MM.1S (cell line): Measurements from ENCODE around the gene RBM47.

Experiments used
- DNase-seq: peaks from one replicate; pipeline ENCODE4 v3.0.0-alpha.2; 2015
- H2AFZ ChIP-seq: fragments of 300-600 bp; sonication (generic); 2 replicates; pipeline ENCODE4 v1.6.0; 2016; ENCODE audit warnings: antibody characterized with exemption, low read length
- H3F3A ChIP-seq: fragments of 300-600 bp; sonication (generic); 2 replicates; pipeline ENCODE4 v1.6.1; 2016; ENCODE audit warnings: mild to moderate bottlenecking, antibody characterized with exemption, low read length, moderate library complexity, mixed read lengths; ENCODE audit not compliant: insufficient read depth
- H3K27ac ChIP-seq: fragments of 300-600 bp; sonication (generic); 2 replicates; pipeline ENCODE4 v1.5.1; 2016; ENCODE audit warnings: mild to moderate bottlenecking, low read length
- H3K27me3 ChIP-seq: fragments of 300-600 bp; sonication (generic); replicated peaks from 2 replicates; pipeline ENCODE4 v1.6.0; 2016; ENCODE audit warnings: low read length; ENCODE audit not compliant: insufficient read depth
- H3K36me3 ChIP-seq: fragments of 300-600 bp; sonication (generic); replicated peaks from 2 replicates; pipeline ENCODE4 v1.6.1; 2016; ENCODE audit warnings: mild to moderate bottlenecking, low read length, mixed read lengths; ENCODE audit not compliant: insufficient read depth
- H3K4me1 ChIP-seq: fragments of 300-600 bp; sonication (generic); 2 replicates; pipeline ENCODE4 v1.6.1; 2016; ENCODE audit warnings: low read length, mixed read lengths
- H3K4me2 ChIP-seq: fragments of 300-600 bp; sonication (generic); 2 replicates; pipeline ENCODE4 v1.6.0; 2016; ENCODE audit warnings: low read depth, low read length
- H3K4me3 ChIP-seq: fragments of 300-600 bp; sonication (generic); 2 replicates; pipeline ENCODE4 v1.5.1; 2016; ENCODE audit warnings: low read length, mixed read lengths
- H3K79me2 ChIP-seq: fragments of 300-600 bp; sonication (generic); 2 replicates; pipeline ENCODE4 v1.6.1; 2016; ENCODE audit warnings: mixed run types, low read length, mixed read lengths
- H3K9ac ChIP-seq: fragments of 300-600 bp; sonication (generic); 2 replicates; pipeline ENCODE4 v1.6.1; 2016; ENCODE audit warnings: low read length, mixed read lengths
- H3K9me2 ChIP-seq: fragments of 300-600 bp; sonication (generic); replicated peaks from 2 replicates; pipeline ENCODE4 v1.6.1; 2016; ENCODE audit warnings: mild to moderate bottlenecking, low read length, mixed read lengths; ENCODE audit not compliant: insufficient read depth
- H3K9me3 ChIP-seq: fragments of 300-600 bp; sonication (generic); replicated peaks from 2 replicates; pipeline ENCODE4 v1.6.1; 2016; ENCODE audit warnings: mild to moderate bottlenecking, low read length, mixed read lengths; ENCODE audit not compliant: insufficient read depth
- H4K20me1 ChIP-seq: fragments of 300-600 bp; sonication (generic); 2 replicates; pipeline ENCODE4 v1.6.1; 2016; ENCODE audit warnings: mild to moderate bottlenecking, low read length, moderate library complexity, mixed read lengths; ENCODE audit not compliant: insufficient read depth
- EZH2 ChIP-seq: fragments of 300-600 bp; sonication (generic); optimal IDR thresholded peaks from 2 replicates; pipeline ENCODE3; 2017; ENCODE audit warnings: low read depth, mild to moderate bottlenecking, antibody characterized with exemption, low read length, mixed read lengths
- EZH2phosphoT487 ChIP-seq: fragments of 300-600 bp; sonication (generic); IDR thresholded peaks from 2 replicates; pipeline ENCODE4 v1.6.1; 2018; ENCODE audit warnings: antibody characterized with exemption, low read length
- TF ChIP-seq, protein P1 (sequence below): fragments of 300-600 bp; sonication (generic); IDR thresholded peaks from 2 replicates; pipeline ENCODE4 v1.5.1; 2016; ENCODE audit warnings: antibody characterized with exemption, low read length, mixed read lengths

Gene RBM47

DNA sequence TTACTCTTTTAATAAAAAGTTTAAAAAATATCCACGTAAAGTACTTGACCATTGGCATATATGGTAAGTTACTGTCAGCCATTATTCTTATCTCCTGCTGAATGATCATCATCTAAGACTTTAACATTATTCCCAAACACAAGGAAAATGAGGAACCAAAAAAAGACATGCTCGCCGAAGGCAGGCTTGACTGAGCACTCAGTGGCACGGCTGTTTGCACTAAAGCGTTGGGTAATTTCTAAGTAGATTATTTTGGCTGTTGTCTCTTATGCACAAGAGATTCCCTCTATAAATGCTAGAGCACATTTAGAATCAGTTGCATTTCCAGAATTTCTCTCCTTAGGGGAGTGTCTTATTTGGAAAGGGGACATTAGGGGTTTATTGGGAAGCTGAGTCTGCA, 211.7 kb downstream of the RBM47 start:
- H3K27ac ChIP-seq = no peak overlapping the region
- no peaks in the 10 kb centered on the region; the same call in 1 of the 2 replicates for H3K36me3 ChIP-seq
- H3K9ac ChIP-seq = no peak overlapping the region
- no peak for DNase-seq
- no peaks in the 10 kb centered on the region for H3K9me3 ChIP-seq
- H3K9me2 ChIP-seq = no peaks in the 10 kb centered on the region
- no peaks in the 10 kb centered on the region for H3K27me3 ChIP-seq
- no peaks in the 10 kb centered on the region for H3F3A ChIP-seq
- H3K4me3 ChIP-seq = no peak overlapping the region
- H4K20me1 ChIP-seq = no peaks in the 10 kb centered on the region
- H3K4me1 ChIP-seq = peaks cover 6% of the 10 kb centered on the region; the same call in 1 of the 2 replicates
- no peaks in the 10 kb centered on the region for H3K79me2 ChIP-seq
- TF ChIP-seq, protein P1, sequence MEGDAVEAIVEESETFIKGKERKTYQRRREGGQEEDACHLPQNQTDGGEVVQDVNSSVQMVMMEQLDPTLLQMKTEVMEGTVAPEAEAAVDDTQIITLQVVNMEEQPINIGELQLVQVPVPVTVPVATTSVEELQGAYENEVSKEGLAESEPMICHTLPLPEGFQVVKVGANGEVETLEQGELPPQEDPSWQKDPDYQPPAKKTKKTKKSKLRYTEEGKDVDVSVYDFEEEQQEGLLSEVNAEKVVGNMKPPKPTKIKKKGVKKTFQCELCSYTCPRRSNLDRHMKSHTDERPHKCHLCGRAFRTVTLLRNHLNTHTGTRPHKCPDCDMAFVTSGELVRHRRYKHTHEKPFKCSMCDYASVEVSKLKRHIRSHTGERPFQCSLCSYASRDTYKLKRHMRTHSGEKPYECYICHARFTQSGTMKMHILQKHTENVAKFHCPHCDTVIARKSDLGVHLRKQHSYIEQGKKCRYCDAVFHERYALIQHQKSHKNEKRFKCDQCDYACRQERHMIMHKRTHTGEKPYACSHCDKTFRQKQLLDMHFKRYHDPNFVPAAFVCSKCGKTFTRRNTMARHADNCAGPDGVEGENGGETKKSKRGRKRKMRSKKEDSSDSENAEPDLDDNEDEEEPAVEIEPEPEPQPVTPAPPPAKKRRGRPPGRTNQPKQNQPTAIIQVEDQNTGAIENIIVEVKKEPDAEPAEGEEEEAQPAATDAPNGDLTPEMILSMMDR = no peak
- TF ChIP-seq EZH2phosphoT487 (no peak), EZH2 (no peak)
- H3K4me2 ChIP-seq = no peak overlapping the region
- no peak overlapping the region for H2AFZ ChIP-seq

DNA sequence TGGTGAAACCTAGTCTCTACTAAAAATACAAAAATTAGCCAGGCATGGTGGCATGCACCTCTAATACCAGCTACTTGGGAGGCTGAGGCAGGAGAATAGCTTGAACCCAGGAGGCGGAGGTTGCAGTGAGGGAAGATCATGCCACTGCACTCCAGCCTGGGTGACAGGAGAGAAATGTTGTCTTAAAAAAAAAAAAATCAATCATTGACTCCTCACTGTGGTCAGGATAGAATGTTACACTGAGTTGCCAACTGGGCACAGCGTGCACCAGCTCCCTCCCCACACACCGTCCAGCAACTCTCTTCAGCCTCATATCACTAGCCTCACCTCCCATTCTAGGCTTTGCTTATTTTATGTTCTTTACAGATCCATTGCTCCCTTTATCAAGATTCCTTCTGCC, 215.0 kb downstream of the RBM47 start:
- Histone ChIP-seq H3F3A (no peaks in the 10 kb centered on the region), H3K9ac (no peak overlapping the region), H3K36me3 (no peaks in the 10 kb centered on the region), H3K9me3 (no peaks in the 10 kb centered on the region), H3K79me2 (no peaks in the 10 kb centered on the region), H4K20me1 (no peaks in the 10 kb centered on the region), H3K4me1 (no peaks in the 10 kb centered on the region), H3K4me3 (no peak overlapping the region), H3K27ac (no peak overlapping the region), H3K9me2 (no peaks in the 10 kb centered on the region), H3K4me2 (no peak overlapping the region), H3K27me3 (no peaks in the 10 kb centered on the region), H2AFZ (no peak overlapping the region)
- DNase-seq = no peak
- TF ChIP-seq, protein P1 = no peak
- TF ChIP-seq EZH2phosphoT487 (no peak), EZH2 (no peak)

DNA sequence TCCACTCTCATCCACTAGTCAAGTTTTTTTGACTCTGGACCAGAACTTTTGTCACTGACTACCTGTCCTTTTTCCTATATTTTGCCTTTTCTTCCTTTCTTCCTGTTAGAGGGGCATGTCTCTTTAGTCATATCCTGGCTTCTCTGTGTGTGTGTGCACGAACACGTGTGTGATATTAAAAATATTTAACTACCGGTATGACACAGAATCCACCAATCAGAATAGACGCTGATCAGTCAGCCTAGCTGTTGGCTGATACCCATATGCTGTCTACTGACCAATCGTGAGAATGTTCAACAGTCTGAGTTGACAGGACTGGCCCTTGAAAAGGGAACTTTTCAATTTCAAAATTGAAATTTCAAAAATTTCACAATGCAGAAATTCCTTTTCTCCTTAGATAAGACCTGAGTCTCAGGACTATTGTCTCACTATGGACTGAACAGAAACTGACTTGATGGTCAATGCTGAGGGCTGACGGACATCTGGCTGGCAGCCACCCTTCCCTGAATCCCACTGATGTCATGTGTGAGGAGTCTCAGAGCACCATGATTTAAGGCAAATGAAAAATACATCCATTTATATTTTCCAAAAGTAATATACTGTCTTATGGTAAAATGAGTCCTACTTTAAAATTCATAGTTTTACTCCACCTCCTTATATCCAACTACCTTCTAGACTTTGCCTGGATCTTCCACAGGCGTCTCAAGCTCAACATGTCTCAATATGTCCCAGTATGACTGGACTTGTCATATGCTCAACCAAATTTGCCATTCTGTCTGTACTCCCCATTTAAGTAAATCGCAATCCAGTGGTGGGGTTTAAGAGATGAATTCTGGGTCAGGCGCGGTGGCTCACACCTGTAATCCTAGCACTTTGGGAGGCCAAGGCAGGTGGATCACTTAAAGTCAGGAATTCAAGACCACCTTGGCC, 216.5 kb downstream of the RBM47 start:
- Histone ChIP-seq H4K20me1 (no peaks in the 10 kb centered on the region), H3K27ac (no peak overlapping the region), H2AFZ (no peak overlapping the region), H3F3A (no peaks in the 10 kb centered on the region), H3K4me3 (no peak overlapping the region), H3K36me3 (no peaks in the 10 kb centered on the region), H3K4me1 (no peaks in the 10 kb centered on the region), H3K4me2 (no peak overlapping the region), H3K9ac (no peak overlapping the region), H3K27me3 (no peaks in the 10 kb centered on the region), H3K9me2 (no peaks in the 10 kb centered on the region), H3K79me2 (no peaks in the 10 kb centered on the region), H3K9me3 (no peaks in the 10 kb centered on the region)
- no peak for DNase-seq
- TF ChIP-seq EZH2phosphoT487 (no peak), EZH2 (no peak)
- TF ChIP-seq, protein P1 = no peak
